NCI-H2029 (cell line): ENCODE measurements around the gene TFE3.

ENCODE experiments used
- DNase-seq: peaks from one replicate; lab custom pipeline; 2025; lab: John Stamatoyannopoulos, UW

Gene TFE3

GRCh38 chrX:49043220-49043986 lies at the start of gene TFE3:
Gene TFE3 (minus strand): TSS chrX:49043357. CDS start chrX:49043226, 131 bp downstream.
- DNase-seq: peak; percentile 97

GRCh38 chrX:49089553-49089952 lies 46.4 kb upstream of the TFE3 start:
- no peak for DNase-seq

- no peak for DNase-seq
Measured at GRCh38 chrX:49082271-49082871, 39.2 kb upstream of the TFE3 start.

- DNase-seq: peak; percentile 33
Measured at GRCh38 chrX:49079489-49080428, 36.6 kb upstream of the TFE3 start, which contains the start of gene WDR45. Gene WDR45 (minus strand): TSS chrX:49079887. CDS start chrX:49078095, 1,792 bp downstream.

- no peak for DNase-seq
Measured at GRCh38 chrX:49077941-49078340, 34.8 kb upstream of the TFE3 start.

- DNase-seq: no peak
Measured at GRCh38 chrX:49075347-49075746, 32.2 kb upstream of the TFE3 start.

GRCh38 chrX:49073601-49074575 lies 30.7 kb upstream of the TFE3 start, which contains the start of gene PRAF2:
Gene PRAF2 (minus strand): TSS chrX:49074002. CDS start chrX:49073987, 15 bp downstream.
- peak; percentile 76 for DNase-seq

GRCh38 chrX:49072712-49073095 lies 29.5 kb upstream of the TFE3 start:
- DNase-seq: no peak

GRCh38 chrX:49071877-49072711 lies 28.9 kb upstream of the TFE3 start:
- DNase-seq: no peak

GRCh38 chrX:49070988-49071387 lies 27.8 kb upstream of the TFE3 start:
- no peak for DNase-seq

- DNase-seq: no peak
Measured at GRCh38 chrX:49069038-49069437, 25.9 kb upstream of the TFE3 start.

GRCh38 chrX:49067285-49068120 lies 24.3 kb upstream of the TFE3 start:
- DNase-seq: no peak

- DNase-seq: no peak
Measured at GRCh38 chrX:49066690-49067089, 23.5 kb upstream of the TFE3 start.

- DNase-seq: no peak
Measured at GRCh38 chrX:49066278-49066677, 23.1 kb upstream of the TFE3 start.

- DNase-seq: no peak
Measured at GRCh38 chrX:49064735-49065134, 21.6 kb upstream of the TFE3 start.

- no peak for DNase-seq
Measured at GRCh38 chrX:49064303-49064702, 21.1 kb upstream of the TFE3 start.

GRCh38 chrX:49063715-49064114 lies 20.6 kb upstream of the TFE3 start:
- no peak for DNase-seq

- no peak for DNase-seq
Measured at GRCh38 chrX:49061916-49062315, 18.8 kb upstream of the TFE3 start.

GRCh38 chrX:49061490-49061889 lies 18.3 kb upstream of the TFE3 start:
- DNase-seq: no peak
